SK-N-SH (cell line): ENCODE measurements around the gene PTPN23. TPM values are rescaled to one million over a fixed set of nuclear protein-coding genes. Genes with fewer than 3 reads are reported as not detected.

Source experiments
- CTCF ChIA-PET: fragments of 300-600, 350-600 bp; formaldehyde crosslinking; extraction: SDS; loops from one replicate; lab custom pipeline; 2021; lab: Yijun Ruan, JAX
- POLR2A ChIA-PET: fragments of 350-600 bp; sonication (Branson Sonifier 250); formaldehyde crosslinking; extraction: SDS; loops from one replicate; lab custom pipeline; 2020; ENCODE audit warnings: antibody characterized with exemption, inconsistent platforms; lab: Yijun Ruan, JAX
- DNase-seq: peaks from one replicate; pipeline ENCODE4 v3.0.0; 2012
- H2AFZ ChIP-seq: fragments of 200-600 bp; sonication (generic); 2 replicates; pipeline ENCODE4 v1.8.1; 2016; ENCODE audit warnings: antibody characterized with exemption, mild to moderate bottlenecking, low read depth
- H3F3A ChIP-seq: fragments of 200-600 bp; sonication (generic); replicated peaks from 2 replicates; pipeline ENCODE3; 2016; ENCODE audit warnings: antibody characterized with exemption, mild to moderate bottlenecking; ENCODE audit not compliant: insufficient read depth
- H3K27ac ChIP-seq, 2 experiments: fragments of 200-500 bp in 1 of 2; fragments of 200-600 bp in 1 of 2; sonication (Bioruptor generic) in 1 of 2; sonication (generic), shearing (Covaris generic) in 1 of 2; 2 replicates each; pipeline versions ENCODE4 v1.5.1 to v1.6.1; 2014 to 2016; ENCODE audit warnings: low read depth in 2 of 2, inconsistent platforms in 1 of 2, low read length in 1 of 2, mild to moderate bottlenecking in 1 of 2, mixed read lengths in 1 of 2
- H3K27me3 ChIP-seq: fragments of 200-600 bp; sonication (generic), shearing (Covaris generic); 2 replicates; pipeline ENCODE4 v1.6.1; 2016; ENCODE audit warnings: mixed run types; ENCODE audit not compliant: insufficient read depth
- H3K36me3 ChIP-seq, 2 experiments: fragments of 200-500 bp in 1 of 2; fragments of 200-600 bp in 1 of 2; sonication (Bioruptor generic) in 1 of 2; sonication (generic) in 1 of 2; replicated peaks in 1 of 2; 2 replicates each; pipeline versions ENCODE3 to v1.5.1; 2014 to 2016; ENCODE audit warnings: low read length in 1 of 2, mild to moderate bottlenecking in 1 of 2; ENCODE audit not compliant: insufficient read depth in 2 of 2, control insufficient read depth in 1 of 2
- H3K4me1 ChIP-seq, 2 experiments: fragments of 200-500 bp in 1 of 2; fragments of 200-600 bp in 1 of 2; sonication (Bioruptor generic) in 1 of 2; sonication (generic), shearing (Covaris generic) in 1 of 2; 2 replicates each; pipeline versions ENCODE4 v1.5.1 to v1.6.1; 2014 to 2016; ENCODE audit warnings: low read depth in 1 of 2, low read length in 1 of 2, mixed run types in 1 of 2; ENCODE audit not compliant: insufficient read depth in 2 of 2, control insufficient read depth in 1 of 2
- H3K4me2 ChIP-seq: fragments of 200-600 bp; sonication (generic), shearing (Covaris generic); 2 replicates; pipeline ENCODE4 v1.6.1; 2017; ENCODE audit warnings: mixed run types
- H3K4me3 ChIP-seq, 2 experiments: fragments of 200-500 bp in 1 of 2; fragments of 200-600 bp in 1 of 2; sonication (Bioruptor generic) in 1 of 2; sonication (generic), shearing (Covaris generic) in 1 of 2; 2 replicates each; pipeline versions ENCODE4 v1.5.1 to v1.8.1; 2014 to 2016; ENCODE audit warnings: low read depth in 2 of 2, inconsistent platforms in 1 of 2, low read length in 1 of 2, mild to moderate bottlenecking in 1 of 2, mixed read lengths in 1 of 2, moderate library complexity in 1 of 2
- H3K79me2 ChIP-seq: fragments of 200-600 bp; sonication (generic); 2 replicates; pipeline ENCODE4 v1.8.1; 2017; ENCODE audit warnings: mild to moderate bottlenecking; ENCODE audit not compliant: insufficient read depth
- H3K9ac ChIP-seq: fragments of 200-600 bp; sonication (generic); 2 replicates; pipeline ENCODE4 v1.6.1; 2017; ENCODE audit warnings: mixed run types
- H3K9me2 ChIP-seq: fragments of 200-600 bp; sonication (generic); 2 replicates; pipeline ENCODE4 v1.6.1; 2017; ENCODE audit warnings: mixed run types
- H3K9me3 ChIP-seq: fragments of 200-600 bp; sonication (generic); 2 replicates; pipeline ENCODE4 v1.6.1; 2017; ENCODE audit warnings: mixed run types, mild to moderate bottlenecking, moderate library complexity
- H4K20me1 ChIP-seq: fragments of 200-600 bp; sonication (generic); 2 replicates; pipeline ENCODE4 v1.6.1; 2017; ENCODE audit warnings: mild to moderate bottlenecking, mixed run types; ENCODE audit not compliant: insufficient read depth
- CHD2 ChIP-seq: fragments of 150-350 bp; IDR thresholded peaks from 2 replicates; pipeline ENCODE4 v1.6.1; 2018; ENCODE audit warnings: low read length; ENCODE audit not compliant: partially characterized antibody
- FOXM1 ChIP-seq: IDR thresholded peaks from 2 replicates; pipeline ENCODE4 v1.4.0; 2012; ENCODE audit warnings: low read depth, mild to moderate bottlenecking
- GABPA ChIP-seq: IDR thresholded peaks from 2 replicates; pipeline ENCODE4 v1.4.0; 2012; ENCODE audit warnings: low read depth, mild to moderate bottlenecking
- GATA2 ChIP-seq: sonication (generic); formaldehyde crosslinking; IDR thresholded peaks from 2 replicates; pipeline ENCODE4 v1.5.0; 2020; ENCODE audit warnings: mild to moderate bottlenecking, missing genetic modification reagents
- IRF3 ChIP-seq: fragments of 150-350 bp; IDR thresholded peaks from 2 replicates; pipeline ENCODE4 v1.6.1; 2016; ENCODE audit warnings: mild to moderate bottlenecking, low read depth, low read length
- MAX ChIP-seq: IDR thresholded peaks from 2 replicates; pipeline ENCODE4 v1.4.0; 2012; ENCODE audit warnings: low read depth
- NFIC ChIP-seq: IDR thresholded peaks from 2 replicates; pipeline ENCODE4 v1.4.0; 2012; ENCODE audit warnings: borderline replicate concordance
- POLR2AphosphoS5 ChIP-seq: IDR thresholded peaks from 2 replicates; pipeline ENCODE4 v1.6.1; 2012; ENCODE audit warnings: low read depth, low read length
- REST ChIP-seq: IDR thresholded peaks from 2 replicates; pipeline ENCODE4 v1.6.1; 2012; ENCODE audit warnings: mild to moderate bottlenecking, low read depth, low read length, moderate library complexity
- SMC3 ChIP-seq: IDR thresholded peaks from 2 replicates; pipeline ENCODE4 v1.6.1; 2012; ENCODE audit warnings: low read depth, low read length, improper control_type of control experiment
- TAF1 ChIP-seq: IDR thresholded peaks from 2 replicates; pipeline ENCODE4 v1.6.1; 2012; ENCODE audit warnings: low read depth, mild to moderate bottlenecking, low read length, moderate library complexity, borderline replicate concordance
- WGBS: methylation state at CpG from one replicate; pipeline ENCODE4 v1.1.6; 2017; ENCODE audit warnings: low lambda C conversion rate; 5-methylcytosine and 5-hydroxymethylcytosine counted together
- polyA plus RNA-seq, 3 experiments: library from polyadenylated mRNA; depleted of rRNA; stranded (reverse); fragments of >200 nt; gene quantifications; 2 replicates each; pipeline ENCODE4 v1.2.3, GENCODE V29; 2012
- TF ChIP-seq, protein P1 (sequence below): IDR thresholded peaks from 2 replicates; pipeline ENCODE4; 2012
- TF ChIP-seq, protein P2 (sequence below): fragments of 150-350 bp; IDR thresholded peaks from 2 replicates; pipeline ENCODE4 v1.6.1; 2017; ENCODE audit warnings: antibody characterized with exemption, low read length, low read depth, borderline replicate concordance

The PTPN23 gene
- polyA plus RNA-seq, 1 of the 3 experiments (the other 2 are of a cell fraction): 10.9 TPM

DNA sequence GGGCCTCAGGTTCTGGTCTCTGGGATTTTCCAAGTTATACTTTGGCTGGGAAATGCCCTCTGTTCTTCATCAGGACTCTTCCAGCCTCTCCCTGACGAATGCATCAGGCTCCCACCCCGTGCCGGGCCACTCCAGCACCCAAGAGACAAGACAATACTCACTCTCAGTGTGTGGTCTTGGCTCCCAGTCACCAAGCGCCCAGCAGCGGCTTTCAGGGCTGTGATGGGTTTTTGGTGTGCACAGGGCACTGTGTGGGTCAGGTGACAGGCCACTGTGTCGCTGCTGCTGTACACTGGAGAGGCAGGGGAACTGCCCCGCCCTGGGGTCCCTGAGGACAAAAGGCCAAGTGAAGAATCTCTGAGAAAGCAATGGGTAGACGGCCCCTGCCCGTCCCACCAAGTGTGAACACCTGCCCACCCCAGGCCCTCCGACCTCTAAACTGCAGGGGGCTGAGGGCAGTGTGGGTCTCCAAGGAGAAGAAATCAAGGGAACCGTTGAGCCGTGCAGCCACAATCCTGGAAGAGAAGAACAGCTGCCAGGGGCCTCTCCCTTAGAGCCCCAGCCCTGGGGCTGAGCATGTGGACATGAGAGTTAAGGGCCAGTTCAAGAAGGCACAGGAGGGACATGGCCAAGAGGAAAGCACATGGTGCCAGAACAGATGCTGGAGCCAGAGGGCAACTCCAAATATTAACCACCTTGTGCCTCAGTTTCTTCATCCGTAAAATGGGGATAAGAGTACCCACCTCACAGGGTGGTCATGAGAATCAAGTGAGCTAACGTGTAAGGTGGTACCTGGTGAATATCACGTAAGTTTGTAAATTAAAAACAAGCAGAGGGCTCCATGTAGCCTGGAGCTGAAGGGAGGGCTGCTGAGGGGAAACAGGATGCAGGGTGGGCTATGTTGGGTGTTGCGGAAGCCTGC is 34.1 kb downstream of the PTPN23 start:
- no peaks in the 10 kb centered on the region for H3K79me2 ChIP-seq
- H4K20me1 ChIP-seq: no peaks in the 10 kb centered on the region
- DNase-seq: no peak
- WGBS: 97% methylated on average over 16 of the region's 16 CpGs
- no peak overlapping the region for H3K9ac ChIP-seq
- H3K9me3 ChIP-seq: no peaks in the 10 kb centered on the region
- peaks cover 0 to 11% of the 10 kb centered on the region in 2 experiments; a peak in 1 of 4 replicates for H3K4me1 ChIP-seq
- H3K4me2 ChIP-seq: no peak overlapping the region
- H3K9me2 ChIP-seq: no peaks in the 10 kb centered on the region
- no peak overlapping the region for H3K27ac ChIP-seq
- TF ChIP-seq POLR2AphosphoS5: no peak
- no peak for TF ChIP-seq GABPA
- TF ChIP-seq, protein P1, sequence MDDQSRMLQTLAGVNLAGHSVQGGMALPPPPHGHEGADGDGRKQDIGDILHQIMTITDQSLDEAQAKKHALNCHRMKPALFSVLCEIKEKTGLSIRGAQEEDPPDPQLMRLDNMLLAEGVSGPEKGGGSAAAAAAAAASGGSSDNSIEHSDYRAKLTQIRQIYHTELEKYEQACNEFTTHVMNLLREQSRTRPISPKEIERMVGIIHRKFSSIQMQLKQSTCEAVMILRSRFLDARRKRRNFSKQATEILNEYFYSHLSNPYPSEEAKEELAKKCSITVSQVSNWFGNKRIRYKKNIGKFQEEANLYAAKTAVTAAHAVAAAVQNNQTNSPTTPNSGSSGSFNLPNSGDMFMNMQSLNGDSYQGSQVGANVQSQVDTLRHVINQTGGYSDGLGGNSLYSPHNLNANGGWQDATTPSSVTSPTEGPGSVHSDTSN: no peak
- no peak for TF ChIP-seq FOXM1
- no peak for TF ChIP-seq NFIC
- ChIA-PET CTCF (interaction anchor here (0.6 to 0.9 kb wide), 2 partner anchors 12 to 16 kb away, joined by 3 read pairs; no protein-coding TSS in a partner anchor), POLR2A (interaction anchor here (1.1 kb wide), 1 partner anchor 15 kb away, joined by 3 read pairs; no protein-coding TSS in a partner anchor)
- H3K36me3 ChIP-seq: peaks cover 0 to 75% of the 10 kb centered on the region in 2 experiments
- H3K4me3 ChIP-seq: no peak overlapping the region
- H3K27me3 ChIP-seq: no peaks in the 10 kb centered on the region
- H2AFZ ChIP-seq: no peak overlapping the region
- H3F3A ChIP-seq: peaks cover 3% of the 10 kb centered on the region

DNA sequence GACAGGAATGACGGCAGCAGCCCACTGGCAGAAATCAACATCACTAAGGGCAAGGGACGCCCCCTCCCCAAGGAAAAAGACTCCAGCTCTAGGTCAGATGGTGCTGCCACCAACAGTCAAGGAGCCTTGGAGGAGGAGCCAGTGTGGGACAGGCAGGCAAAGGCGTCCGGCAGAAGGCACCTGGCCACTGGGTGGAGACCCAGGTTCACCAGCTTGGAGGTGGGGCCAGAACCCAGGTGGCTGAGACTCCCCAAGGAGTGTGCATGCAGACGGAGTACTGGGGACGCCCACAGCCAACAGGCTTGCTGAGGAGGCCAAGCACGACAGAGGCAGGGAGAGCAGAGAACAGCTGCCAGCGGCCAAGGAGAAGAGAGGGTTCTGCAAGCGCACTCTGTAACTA is 35.2 kb downstream of the PTPN23 start:
- POLR2A ChIA-PET: interaction anchor here (1.1 kb wide), 1 partner anchor 16 kb away, joined by 3 read pairs; no protein-coding TSS in a partner anchor
- TF ChIP-seq REST (no peak), IRF3 (no peak), CHD2 (no peak), GATA2 (CRISPR knock-in tag) (no peak), TAF1 (no peak), MAX (no peak), SMC3 (no peak)
- TF ChIP-seq, protein P2, sequence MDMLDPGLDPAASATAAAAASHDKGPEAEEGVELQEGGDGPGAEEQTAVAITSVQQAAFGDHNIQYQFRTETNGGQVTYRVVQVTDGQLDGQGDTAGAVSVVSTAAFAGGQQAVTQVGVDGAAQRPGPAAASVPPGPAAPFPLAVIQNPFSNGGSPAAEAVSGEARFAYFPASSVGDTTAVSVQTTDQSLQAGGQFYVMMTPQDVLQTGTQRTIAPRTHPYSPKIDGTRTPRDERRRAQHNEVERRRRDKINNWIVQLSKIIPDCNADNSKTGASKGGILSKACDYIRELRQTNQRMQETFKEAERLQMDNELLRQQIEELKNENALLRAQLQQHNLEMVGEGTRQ: no peak
- TF ChIP-seq, all 33 proteins: peak for 0
- Histone ChIP-seq H4K20me1 (no peaks in the 10 kb centered on the region), H3K9me3 (no peaks in the 10 kb centered on the region), H3K4me3 (no peak overlapping the region), H3K9ac (no peak overlapping the region), H3K27me3 (no peaks in the 10 kb centered on the region), H2AFZ (no peak overlapping the region), H3K4me2 (no peak overlapping the region), H3K79me2 (no peaks in the 10 kb centered on the region), H3K9me2 (no peaks in the 10 kb centered on the region), H3K36me3 (peaks cover 0 to 79% of the 10 kb centered on the region in 2 experiments), H3K4me1 (peaks cover 0 to 12% of the 10 kb centered on the region in 2 experiments; a peak in 1 of 4 replicates), H3F3A (peaks cover 3% of the 10 kb centered on the region), H3K27ac (no peak overlapping the region)
- CTCF ChIA-PET: interaction anchor here (0.9 to 1.2 kb wide), 3 partner anchors 11 to 60 kb away, joined by 3 to 4 read pairs (median 3); no protein-coding TSS in a partner anchor
- WGBS: 92% methylated on average over 9 of the region's 9 CpGs
- no peak for DNase-seq
